Kidney epithelial cell (primary cell): Measurements from ENCODE around the gene CD68. TPM values are rescaled to one million over a fixed set of nuclear protein-coding genes. Genes with fewer than 3 reads are reported as not detected.

Source experiments
- DNase-seq: peaks from one replicate; pipeline ENCODE4 v3.0.0-alpha.2; 2010; ENCODE audit warnings: low read depth
- H3K27me3 ChIP-seq: 2 replicates; pipeline ENCODE4 v1.6.0; 2011; ENCODE audit warnings: low read length; ENCODE audit not compliant: control insufficient read depth, insufficient read depth
- H3K36me3 ChIP-seq: 2 replicates; pipeline ENCODE4 v1.5.1; 2011; ENCODE audit warnings: low read length; ENCODE audit not compliant: control insufficient read depth, insufficient read depth
- H3K4me3 ChIP-seq: 2 replicates; pipeline ENCODE4 v1.5.1; 2011; ENCODE audit warnings: low read depth, mild to moderate bottlenecking, control low read depth, low read length
- total RNA-seq: library from RNA; depleted of rRNA; stranded (reverse); fragments of >200 nt; gene quantifications from 2 replicates; pipeline ENCODE4 v1.2.3, GENCODE V29; 2015
- TF ChIP-seq, protein P1 (sequence below): IDR thresholded peaks from 2 replicates; pipeline ENCODE4 v1.5.1; 2011; ENCODE audit warnings: mild to moderate bottlenecking, moderate library complexity, low read length, control low read depth, inconsistent platforms; ENCODE audit not compliant: insufficient read depth, poor library complexity, severe bottlenecking

Gene CD68, protein sequence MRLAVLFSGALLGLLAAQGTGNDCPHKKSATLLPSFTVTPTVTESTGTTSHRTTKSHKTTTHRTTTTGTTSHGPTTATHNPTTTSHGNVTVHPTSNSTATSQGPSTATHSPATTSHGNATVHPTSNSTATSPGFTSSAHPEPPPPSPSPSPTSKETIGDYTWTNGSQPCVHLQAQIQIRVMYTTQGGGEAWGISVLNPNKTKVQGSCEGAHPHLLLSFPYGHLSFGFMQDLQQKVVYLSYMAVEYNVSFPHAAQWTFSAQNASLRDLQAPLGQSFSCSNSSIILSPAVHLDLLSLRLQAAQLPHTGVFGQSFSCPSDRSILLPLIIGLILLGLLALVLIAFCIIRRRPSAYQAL
- total RNA-seq: 7.4 and 8.7 TPM in 2 replicates

DNA sequence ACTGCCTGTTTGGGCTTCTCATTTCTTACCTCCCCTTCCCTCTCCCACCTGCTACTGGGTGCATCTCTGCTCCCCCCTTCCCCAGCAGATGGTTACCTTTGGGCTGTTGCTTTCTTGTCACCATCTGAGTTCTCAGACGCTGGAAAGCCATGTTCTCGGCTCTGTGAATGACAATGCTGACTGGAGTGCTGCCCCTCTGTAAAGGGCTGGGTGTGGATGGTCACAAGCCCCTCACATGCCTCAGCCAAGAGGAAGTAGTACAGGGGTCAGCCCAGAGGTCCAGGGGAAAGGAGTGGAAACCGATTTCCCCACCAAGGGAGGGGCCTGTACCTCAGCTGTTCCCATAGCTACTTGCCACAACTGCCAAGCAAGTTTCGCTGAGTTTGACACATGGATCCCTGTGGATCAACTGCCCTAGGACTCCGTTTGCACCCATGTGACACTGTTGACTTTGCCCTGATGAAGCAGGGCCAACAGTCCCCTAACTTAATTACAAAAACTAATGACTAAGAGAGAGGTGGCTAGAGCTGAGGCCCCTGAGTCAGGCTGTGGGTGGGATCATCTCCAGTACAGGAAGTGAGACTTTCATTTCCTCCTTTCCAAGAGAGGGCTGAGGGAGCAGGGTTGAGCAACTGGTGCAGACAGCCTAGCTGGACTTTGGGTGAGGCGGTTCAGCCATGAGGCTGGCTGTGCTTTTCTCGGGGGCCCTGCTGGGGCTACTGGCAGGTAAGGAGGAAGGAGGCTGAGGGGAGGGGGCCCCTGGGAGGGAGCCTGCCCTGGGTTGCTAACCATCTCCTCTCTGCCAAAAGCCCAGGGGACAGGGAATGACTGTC, at the start of gene CD68:
Gene CD68 (plus strand): TSS at position 638 of the 833 bp plus-strand sequence. CDS start 40 bp downstream, at position 678.
- H3K27me3 ChIP-seq: no peaks in the 10 kb centered on the region
- H3K36me3 ChIP-seq: peaks cover 13% of the 10 kb centered on the region
- peak; percentile 71 for DNase-seq
- no peak within 1 kb of the TSS for H3K4me3 ChIP-seq
- TF ChIP-seq, protein P1, sequence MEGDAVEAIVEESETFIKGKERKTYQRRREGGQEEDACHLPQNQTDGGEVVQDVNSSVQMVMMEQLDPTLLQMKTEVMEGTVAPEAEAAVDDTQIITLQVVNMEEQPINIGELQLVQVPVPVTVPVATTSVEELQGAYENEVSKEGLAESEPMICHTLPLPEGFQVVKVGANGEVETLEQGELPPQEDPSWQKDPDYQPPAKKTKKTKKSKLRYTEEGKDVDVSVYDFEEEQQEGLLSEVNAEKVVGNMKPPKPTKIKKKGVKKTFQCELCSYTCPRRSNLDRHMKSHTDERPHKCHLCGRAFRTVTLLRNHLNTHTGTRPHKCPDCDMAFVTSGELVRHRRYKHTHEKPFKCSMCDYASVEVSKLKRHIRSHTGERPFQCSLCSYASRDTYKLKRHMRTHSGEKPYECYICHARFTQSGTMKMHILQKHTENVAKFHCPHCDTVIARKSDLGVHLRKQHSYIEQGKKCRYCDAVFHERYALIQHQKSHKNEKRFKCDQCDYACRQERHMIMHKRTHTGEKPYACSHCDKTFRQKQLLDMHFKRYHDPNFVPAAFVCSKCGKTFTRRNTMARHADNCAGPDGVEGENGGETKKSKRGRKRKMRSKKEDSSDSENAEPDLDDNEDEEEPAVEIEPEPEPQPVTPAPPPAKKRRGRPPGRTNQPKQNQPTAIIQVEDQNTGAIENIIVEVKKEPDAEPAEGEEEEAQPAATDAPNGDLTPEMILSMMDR: no peak

DNA sequence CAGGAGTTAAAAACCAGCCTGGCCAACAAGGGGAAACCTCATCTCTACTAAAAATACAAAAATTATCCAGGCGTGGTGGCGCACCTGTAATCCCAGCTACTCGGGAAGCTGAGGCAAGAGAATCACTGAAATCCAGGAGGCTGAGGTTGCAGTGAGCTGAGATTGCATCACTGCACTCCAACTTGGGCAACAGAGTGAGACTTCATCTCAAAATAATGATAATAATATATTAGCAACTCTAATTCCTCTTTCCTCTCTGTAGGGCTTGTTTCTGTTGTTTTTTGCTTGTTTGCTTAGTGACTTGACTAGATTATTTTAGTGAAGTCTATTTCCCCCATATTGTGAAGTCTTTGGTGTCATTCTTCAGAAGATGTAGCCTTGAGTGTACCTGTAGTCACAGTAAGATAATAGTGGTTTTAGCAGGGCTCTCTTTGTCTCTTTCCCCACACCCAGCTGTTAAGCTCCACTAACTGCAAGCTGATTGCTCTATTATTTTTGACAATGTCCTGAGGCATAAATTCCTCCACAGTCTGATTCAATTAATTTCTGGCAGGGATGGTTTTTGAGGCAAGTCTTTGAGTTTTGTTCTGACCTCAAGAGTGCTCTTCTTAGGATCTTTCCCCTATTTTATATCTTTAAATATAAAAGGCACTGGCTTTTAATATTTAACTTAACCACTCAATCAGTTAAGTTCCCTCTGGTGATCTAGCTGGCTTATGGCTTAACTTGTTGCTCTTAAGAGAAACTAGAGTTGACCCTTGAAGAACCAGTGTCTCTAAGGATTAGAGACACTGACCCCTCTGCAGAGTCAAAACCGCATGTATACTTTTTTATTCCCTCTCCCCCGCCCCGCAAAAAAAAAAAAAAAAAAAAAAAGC, 49.2 kb upstream of the CD68 start:
- TF ChIP-seq, protein P1: no peak
- no peak overlapping the region for H3K4me3 ChIP-seq
- no peak for DNase-seq
- H3K27me3 ChIP-seq: no peaks in the 10 kb centered on the region
- no peaks in the 10 kb centered on the region for H3K36me3 ChIP-seq

DNA sequence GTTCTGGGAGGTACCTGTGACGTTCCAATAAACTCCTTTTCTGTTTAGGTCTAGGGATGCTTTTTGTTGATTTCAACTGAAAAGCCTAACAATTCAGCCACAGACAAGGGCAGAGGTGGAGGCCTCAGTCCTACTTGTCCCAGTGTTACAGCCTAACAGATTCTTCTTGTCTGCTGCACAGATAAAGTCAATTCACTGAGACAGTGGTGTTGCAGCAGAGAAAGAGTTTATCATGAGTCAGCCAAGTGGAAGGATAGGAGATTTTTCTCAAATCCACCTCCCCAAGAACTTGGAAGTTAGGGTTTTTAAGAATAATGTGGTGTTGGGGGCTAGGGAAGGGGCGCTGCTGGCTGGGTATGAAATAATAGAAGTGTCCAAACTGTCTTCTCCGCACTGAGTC, 41.4 kb upstream of the CD68 start:
- no peak for DNase-seq
- no peaks in the 10 kb centered on the region for H3K36me3 ChIP-seq
- no peaks in the 10 kb centered on the region for H3K27me3 ChIP-seq
- TF ChIP-seq, protein P1: no peak
- no peak overlapping the region for H3K4me3 ChIP-seq

DNA sequence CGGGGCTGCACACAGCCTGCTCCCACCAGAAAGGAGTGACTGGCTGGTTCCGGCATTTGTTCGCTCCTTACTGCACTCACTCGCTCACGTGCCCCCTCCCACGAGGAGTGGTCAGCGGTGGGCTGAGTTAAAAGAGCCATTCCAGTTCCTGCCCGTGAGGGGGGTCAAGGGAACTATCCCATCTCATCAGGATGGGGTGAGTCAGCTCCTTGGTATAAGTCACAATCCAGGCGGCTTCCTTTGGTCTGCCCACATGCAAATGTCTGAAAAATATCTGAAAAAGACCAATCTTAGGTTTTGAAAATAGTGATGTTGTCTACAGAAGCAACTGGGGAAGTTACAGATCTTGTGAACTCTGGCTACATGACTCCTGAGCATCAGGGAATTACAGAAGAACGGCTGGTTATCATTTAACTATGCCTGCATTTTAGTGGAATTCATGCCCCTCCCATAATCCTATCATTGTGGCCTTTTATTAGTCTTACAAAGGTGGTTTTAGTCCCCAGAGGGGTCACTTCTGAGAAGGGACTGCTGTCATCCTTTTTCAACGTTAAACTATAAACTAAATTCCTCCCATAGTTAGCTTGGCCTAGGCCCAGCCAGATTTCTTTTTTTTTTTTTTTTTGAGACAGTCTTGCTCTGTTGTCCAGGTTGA, 40.4 kb upstream of the CD68 start:
- DNase-seq: no peak
- TF ChIP-seq, protein P1: no peak
- H3K27me3 ChIP-seq: no peaks in the 10 kb centered on the region
- H3K4me3 ChIP-seq: no peak overlapping the region
- H3K36me3 ChIP-seq: no peaks in the 10 kb centered on the region

DNA sequence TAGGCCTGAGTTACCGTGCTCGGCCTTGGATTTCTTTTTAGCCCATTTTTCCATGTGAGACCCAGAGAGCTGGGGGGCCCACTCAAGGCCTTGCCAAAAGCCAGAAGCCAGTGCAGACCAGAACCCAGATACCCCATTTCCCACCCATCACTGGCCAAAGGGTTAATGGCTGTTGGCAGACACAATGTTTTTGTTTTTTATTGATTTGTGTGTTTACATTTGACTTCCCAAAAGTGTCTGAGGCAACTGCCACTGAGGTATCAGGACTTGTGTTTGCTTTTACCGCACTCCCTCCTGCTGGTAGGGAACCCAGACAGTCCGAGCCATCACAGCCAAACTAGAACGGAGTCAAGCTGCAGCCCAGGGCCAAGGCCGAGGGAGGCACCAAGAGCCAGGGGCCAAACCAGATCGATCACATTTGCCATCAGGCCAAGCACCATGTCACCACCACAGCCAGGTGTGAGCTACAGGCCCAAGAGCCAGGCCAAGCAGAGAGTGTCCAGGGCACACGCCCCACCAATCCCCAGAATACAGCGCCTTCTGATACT, 38.3 kb upstream of the CD68 start:
- H3K36me3 ChIP-seq: no peaks in the 10 kb centered on the region
- TF ChIP-seq, protein P1: no peak
- DNase-seq: no peak

More for the DNA sequence above, 38.3 kb upstream of the CD68 start:
- no peaks in the 10 kb centered on the region for H3K27me3 ChIP-seq
- no peak overlapping the region for H3K4me3 ChIP-seq
